Daoy (cell line): ENCODE data around the gene DACT3. TPM values are rescaled to one million over a fixed set of nuclear protein-coding genes. Genes with fewer than 3 reads are reported as not detected.

Experiments
- DNase-seq: peaks from one replicate; pipeline ENCODE4 v3.0.0-alpha.2; 2015; ENCODE audit warnings: low read depth
- total RNA-seq: library from RNA; depleted of rRNA; stranded (reverse); fragments of >200 nt; shearing (Covaris generic); gene quantifications from 2 replicates; pipeline ENCODE4 v1.2.3, GENCODE V29; 2014; rRNA removed

Gene DACT3, protein sequence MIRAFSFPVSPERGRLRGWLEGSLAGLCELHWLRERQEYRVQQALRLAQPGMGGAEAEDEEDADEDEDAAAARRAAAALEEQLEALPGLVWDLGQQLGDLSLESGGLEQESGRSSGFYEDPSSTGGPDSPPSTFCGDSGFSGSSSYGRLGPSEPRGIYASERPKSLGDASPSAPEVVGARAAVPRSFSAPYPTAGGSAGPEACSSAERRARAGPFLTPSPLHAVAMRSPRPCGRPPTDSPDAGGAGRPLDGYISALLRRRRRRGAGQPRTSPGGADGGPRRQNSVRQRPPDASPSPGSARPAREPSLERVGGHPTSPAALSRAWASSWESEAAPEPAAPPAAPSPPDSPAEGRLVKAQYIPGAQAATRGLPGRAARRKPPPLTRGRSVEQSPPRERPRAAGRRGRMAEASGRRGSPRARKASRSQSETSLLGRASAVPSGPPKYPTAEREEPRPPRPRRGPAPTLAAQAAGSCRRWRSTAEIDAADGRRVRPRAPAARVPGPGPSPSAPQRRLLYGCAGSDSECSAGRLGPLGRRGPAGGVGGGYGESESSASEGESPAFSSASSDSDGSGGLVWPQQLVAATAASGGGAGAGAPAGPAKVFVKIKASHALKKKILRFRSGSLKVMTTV
- total RNA-seq: 0.30 and 0.91 TPM in 2 replicates

DNA sequence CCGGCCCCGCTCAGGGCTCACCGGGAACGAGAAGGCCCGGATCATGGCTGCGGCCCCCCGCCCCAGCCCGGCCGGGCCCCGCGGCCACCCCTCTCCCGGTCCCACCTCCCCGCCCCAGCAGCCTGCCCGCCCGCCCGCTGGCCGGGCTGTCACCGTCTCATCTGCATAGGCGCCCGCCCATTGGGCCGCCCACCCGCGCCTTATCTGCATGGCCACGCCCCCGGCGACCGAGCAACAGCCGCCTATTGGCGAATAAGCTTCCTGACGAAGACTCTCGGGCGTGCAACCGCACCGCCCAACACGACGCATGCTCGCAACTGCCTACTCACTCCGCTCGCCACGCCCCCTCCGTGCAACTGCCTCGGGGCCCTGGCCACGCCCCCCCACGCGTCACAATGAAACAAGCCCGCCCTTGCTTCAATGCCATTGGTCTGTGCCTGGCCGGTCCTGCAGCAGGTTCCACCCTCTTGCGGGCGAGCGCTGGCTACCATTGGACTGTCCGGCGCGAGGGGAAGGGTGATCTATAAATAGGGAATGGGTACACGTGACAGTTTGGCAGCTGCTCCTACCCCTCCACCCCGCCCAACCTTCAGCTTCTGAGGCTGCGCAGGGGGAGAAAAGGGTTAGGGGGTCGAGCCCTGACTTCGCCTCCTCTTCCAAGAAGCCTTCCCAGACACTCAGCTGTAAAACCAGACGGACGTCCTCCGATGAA is at the start of gene DACT3:
TSS of gene DACT3 (minus strand) at position 163 of the 712 bp plus-strand sequence. CDS start at position 45, 118 bp downstream.
- DNase-seq: peak; percentile 100

DNA sequence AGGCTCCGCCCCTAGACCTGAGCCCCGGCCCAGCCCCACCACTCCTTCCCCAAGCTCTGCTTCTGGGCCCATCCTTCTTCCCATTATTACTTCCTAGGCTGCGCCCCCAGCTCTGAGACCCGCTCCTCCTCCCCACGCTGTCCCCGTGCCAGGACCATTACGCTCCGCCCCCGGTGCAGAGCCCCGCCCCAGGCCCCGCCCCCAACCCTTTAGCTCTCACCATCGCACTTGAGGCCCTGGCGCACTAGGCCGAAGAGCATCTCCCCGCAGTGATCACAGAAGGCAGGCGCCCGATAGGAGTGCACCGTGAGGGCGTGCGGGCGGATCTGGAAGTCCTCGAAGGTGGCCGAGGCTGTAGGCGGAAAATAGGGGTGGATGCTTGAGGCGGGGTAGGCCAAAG is 49.7 kb upstream of the DACT3 start:
- no peak for DNase-seq

DNA sequence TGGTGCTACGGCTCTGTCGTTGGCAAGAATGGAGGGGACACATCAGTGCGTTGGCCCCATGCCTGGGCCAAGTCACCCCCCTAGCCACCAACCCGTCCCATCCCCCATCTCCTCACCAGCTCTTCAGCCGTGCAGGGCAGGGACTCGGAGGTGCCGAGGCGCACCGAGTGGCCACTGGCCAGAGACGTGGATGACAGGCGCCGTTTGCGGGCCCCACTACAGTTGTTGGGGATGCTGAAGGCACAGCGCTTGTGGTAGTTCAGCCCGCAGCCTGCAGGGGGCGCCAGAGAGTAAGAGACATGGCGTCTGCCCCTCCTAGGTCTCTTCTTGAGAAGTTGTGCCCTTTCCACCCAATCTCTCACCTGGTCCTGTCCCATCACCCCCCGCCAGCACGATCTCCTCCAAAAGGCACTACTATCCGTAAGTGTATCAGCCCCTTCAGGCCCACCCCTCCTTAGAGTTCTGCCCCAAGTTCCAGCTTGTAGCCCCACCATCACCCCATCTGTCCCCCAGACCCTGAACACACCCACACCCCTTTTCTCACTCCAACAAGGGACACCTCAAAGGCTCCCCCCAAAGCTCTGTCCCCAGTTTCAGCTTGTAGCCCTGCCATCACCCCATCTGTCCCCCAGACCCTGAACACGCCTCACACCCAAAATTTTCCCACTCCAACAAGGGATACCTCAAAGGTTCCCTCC is 43.5 kb upstream of the DACT3 start:
- DNase-seq: peak; percentile 67

DNA sequence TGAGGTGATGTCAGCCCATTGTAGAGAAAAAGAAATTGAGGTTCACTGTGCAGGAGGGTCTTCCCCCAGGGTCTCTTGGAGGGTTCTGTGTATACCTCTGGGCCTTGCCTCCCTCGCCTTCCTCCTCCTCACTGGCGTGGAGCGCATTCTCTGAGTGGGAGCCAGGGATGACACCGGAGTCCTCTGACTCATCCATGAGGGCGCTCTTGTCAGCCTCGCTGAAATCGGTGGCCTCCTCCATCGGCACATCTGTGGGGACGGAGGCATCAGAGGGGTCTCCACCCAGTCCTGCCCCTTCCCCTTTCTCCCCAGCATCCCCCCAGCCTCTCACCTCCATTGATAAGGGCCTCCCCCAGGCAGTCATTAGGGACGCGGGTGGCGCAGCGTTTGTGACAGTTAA is 39.7 kb upstream of the DACT3 start:
- no peak for DNase-seq

DNA sequence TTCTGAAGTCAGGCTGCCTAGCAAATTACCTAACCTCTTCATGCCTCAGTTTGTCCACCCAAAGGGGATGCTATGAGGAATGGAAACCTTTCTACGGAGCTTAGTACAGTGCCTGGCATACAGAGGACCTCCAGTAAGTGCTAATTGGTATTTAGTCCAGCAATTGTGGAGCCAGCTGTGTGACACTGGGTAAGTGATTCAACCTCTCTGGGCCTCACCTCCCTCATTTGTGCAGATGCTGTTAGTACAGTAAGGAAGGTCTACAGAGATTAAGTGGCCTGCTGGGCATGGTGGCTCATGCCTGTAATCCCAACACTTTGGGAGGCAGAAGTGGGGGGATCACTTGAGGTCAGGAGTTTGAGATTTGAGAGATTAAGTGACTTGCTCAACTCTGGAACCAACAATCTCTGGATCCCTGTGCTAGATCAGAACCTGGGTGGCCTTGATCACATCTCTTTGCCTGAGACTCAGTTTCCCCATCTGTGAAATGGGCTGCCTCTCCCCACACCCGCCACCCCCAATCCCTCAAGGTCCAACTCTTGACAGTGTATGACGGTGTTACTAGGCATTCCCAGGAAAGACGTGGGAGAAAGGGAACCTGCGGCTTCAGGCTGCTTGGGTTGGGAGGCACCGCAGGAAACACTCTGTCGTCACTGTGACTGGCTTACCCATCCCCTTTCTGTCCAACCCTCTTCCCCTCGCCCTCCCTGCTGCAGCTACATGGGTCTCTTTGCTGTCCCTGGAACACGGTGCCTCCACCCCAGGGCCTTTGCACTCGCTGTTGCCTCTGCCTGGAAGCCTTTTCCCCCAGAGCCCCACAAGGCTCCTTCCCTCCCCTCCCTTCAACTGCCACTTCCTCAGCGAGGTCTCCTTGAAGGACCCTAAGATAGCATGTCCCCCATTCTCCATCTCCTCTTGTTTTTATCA is 37.7 kb upstream of the DACT3 start:
- DNase-seq: no peak

DNA sequence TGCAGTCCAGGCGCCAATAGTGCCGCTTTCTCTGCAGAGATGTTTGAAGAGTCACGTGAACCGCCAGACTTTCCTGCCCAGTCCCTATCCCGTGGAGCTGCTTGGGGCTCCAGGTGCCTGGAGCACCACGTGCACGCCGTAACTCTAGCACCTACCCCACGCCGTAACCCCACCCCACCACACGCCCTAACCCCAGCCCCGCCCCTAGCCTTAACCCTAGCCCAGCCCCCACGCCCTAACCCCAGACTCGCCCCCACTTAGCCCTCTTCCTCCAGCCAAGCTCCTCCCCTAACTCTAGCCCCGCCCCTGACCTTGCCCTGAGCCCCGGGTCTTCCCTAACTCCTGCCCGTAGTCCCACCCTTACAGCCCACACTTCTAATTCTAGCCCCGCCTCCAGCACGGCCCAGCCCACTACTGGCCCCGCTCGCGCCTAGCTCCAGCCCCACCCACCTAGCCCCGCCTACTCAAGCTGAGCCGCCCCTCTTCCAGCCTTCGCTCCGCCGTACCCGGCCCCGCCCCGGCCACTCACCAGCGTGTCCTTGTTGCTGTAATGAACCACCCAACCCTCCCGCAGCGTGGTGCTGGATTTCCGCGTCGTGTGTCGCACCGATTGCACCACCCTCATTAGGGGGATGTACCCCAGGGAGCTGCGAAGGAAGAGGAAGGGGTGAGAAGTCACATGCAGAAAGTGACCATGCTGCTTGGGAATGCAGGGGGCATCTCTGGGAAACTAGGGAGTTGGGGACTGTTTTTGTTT is 36.4 kb upstream of the DACT3 start:
- no peak for DNase-seq

DNA sequence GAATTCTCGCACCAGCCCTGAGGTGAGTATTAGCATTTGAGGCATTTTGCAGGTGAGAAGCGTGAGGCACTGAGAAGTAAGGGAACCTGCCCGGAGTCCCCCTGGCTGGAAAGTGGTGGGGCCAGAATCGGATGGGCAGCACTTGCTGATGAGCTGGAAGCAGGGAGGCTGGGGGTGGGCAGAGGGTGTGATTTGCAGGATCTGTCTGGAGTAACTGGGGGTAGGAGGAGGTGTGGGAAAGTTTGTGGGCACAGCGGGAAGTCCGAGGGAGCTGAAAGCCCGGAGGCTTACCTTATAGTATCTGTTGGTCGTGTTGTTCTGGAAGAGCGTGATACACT is 35.9 kb upstream of the DACT3 start:
- no peak for DNase-seq

DNA sequence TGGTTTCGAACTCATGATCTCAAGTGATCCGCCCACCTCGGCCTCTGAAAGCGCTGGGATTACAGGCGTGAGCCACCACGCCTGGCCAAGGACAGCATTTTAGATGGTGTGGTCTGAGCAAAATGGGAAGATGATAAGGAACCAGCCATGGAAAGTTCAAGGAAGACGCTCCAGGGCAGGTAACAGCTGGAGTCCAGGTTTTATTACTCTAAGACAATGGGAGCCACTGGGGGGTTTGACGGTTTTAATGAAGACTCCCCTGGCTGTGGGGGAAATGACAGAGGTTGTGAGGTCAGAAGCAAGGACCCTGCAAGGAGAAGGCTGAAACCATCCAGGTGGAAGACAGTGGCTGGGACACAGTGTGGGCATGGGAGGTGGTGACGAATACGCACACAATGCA is 35.1 kb upstream of the DACT3 start:
- DNase-seq: no peak

DNA sequence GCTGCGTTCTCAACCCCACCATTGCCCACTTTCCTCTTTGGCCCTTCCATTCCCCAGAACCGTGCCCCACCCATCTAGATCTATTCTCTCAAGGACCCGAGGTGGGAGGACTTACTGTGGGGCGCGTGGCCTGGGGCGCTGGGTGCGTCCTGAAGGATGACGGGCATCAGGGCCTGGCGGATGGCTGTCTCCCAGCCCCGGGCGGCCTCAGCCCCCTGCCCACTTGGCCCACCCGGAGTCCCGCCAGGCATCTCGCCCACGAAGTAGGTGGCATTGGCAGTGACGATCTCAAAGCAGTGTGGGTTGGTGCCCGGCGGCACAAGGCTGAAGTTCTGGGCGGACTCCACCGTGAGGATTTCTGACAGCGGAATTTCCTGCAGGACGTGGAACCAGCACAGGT is 32.8 kb upstream of the DACT3 start:
- DNase-seq: no peak

DNA sequence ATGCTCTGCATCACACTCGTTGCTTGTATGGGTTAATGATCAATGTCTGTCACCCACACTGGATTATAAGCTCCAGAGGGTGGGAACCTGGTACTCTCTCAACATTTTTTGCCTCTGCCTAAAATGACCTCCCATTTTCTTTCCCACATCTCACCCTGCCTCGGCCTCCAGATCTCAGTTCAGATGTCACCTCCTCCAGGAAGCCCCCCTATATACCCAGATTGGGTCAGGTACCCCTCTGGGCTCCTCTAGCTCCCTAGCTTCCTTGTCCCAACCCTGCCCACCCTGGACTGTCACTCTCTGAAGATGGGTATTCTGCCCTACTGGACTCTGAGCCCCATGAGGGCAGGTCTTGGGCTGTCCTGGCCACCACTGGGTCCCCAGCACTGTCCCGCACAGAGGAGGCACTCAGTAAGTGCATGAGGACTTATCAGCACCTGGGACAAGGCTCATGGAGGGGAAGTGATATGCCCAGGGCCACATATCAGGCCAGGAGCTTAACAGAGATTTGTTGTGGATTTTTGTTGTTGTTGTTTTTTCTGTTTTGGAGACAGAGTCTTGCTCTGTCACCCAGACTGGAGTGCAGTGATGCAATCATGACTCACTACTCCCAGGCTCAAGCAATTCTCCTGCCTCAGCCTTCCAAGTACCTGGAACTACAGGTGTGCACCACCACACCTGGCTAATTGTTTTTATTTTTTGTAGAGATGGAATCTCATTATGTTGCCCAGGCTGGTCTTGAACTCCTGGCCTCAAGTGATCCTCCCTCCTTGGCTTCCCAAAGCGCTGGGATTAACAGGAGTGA is 32.1 kb upstream of the DACT3 start:
- no peak for DNase-seq

DNA sequence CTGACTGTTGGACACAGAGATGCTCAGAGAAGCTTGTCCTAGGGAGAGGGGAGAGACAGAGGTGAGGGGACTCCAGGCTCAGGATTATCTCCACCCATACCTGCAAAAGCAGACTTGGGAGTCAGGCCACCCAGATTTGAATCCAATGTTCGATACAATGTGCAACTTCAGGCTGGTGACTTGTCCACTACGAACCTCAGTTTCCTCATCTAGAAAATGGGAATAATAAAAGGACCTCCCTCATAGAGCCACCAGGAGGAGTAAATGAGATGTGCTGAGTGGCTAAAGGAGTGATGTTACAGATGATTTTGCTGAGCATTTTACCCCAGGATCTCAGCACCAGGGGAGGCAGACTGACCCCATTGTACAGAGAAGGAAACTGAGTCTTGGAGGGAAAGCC is 31.0 kb upstream of the DACT3 start:
- DNase-seq: no peak

DNA sequence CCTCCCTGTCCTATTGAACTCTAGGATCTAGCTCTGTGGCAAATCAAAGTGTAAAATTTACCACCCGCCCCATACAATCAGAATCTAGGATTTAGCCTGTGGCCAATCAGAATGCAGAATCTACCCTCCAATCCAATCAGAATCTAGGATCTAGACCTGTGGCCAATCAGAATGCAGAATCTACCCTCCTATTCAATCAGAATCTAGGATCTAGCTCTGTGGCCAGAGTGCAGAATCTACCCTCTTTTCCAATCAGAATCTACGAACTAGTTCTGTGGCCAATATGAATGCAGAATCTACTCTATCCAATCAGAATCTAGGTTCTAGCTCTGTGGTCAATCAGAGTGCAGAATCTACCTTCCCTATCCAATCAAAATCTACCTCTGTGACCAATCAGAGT is 30.1 kb upstream of the DACT3 start:
- no peak for DNase-seq

DNA sequence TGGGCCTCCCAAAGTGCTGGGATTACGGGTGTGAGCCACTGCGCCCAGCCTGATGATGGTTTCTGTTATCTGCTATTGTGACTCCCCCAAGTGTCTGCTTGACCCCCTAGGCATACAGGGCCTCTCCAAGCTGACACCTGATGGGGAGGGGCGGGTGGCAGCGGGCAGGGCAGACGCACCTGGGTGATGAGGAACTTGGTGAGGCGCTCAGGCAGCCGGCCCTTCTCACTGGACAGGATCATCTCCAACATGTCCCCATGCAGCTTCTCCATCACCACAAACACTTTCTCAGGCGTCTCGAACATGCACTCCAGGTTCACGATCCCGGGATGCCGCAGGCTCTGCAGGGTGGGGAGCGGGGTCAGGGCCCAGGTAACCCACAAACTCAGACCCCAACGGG is 28.4 kb upstream of the DACT3 start:
- DNase-seq: no peak

DNA sequence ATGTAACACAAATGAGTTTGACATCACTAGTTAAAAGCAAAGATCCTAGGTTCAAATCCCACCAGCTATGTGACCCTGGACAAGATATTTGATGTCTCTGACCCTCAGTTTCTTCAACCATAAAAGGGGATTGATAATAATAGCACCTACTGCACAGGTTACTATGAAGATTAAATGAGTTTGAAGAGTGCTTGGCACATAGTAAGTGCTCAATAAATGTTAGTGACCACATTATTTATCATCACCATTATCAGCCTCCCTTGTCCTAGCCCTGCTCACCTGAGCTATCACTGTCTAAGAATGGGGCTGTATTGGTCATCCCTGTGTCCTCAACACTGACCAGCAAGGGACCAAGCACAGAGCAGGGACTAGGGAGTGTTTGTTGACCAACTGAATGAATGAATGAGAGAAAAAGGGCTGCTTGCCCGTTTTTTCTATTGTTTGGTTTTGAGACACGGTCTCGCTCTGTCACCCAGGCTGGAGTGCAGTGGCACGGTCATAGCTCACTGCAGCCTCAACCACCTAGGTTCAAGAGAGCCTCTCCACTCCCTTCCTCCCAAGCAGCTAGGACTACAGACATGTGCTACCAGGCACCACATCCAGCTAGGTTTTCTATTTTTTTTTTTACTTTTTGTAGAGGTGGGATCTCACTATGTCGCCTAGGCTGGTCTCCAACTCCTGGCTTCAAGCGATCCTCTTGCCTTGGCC is 26.6 kb upstream of the DACT3 start:
- no peak for DNase-seq

DNA sequence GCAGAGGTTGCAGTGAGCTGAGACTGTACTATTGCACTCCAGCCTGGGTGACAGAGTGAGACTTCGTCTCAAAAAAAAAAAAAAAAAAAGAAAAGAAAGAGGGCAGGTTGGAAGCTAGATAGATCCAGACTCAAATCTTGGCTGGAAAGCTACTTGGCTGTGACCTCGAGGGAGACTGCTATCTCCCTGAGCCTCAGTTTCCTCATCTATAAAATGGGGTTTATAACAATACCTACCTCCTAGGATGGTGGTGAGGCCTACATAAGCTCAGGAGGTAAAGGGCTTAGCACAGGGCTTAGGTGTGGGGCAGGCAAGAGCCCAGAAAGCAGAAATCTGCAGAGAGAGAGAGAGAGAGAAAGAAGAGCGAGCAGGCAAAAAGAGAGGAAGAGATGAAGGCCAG is 24.2 kb upstream of the DACT3 start:
- DNase-seq: no peak

DNA sequence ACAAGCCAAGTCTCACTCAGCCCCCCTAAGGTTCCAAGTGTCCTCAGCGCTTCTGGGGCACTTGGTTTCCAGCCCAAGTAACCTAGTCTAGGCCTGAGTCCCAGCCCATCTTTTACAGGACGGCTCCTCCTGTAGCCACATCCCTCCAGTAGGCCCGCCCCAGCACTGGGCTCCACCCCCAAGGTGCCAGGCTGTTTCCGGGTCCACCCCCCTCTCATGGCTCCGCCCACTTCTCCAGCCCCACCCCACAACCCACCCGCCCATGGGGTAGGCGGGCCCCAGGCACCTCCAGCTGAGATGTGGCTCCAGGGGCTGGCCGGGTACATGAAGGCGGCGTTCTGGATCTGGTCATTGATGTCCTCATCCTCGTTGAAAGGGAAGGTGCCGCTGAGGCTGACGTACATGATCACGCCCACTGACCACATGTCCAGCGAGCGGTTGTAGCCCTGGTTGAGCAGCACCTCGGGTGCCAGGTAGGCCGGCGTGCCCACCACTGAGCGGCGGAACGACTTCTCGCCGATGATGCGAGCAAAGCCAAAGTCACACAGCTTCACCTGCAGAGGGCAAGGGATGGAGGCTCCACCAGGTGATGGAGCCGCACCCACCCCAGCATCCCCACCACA is 17.2 kb upstream of the DACT3 start:
- DNase-seq: peak; percentile 48

DNA sequence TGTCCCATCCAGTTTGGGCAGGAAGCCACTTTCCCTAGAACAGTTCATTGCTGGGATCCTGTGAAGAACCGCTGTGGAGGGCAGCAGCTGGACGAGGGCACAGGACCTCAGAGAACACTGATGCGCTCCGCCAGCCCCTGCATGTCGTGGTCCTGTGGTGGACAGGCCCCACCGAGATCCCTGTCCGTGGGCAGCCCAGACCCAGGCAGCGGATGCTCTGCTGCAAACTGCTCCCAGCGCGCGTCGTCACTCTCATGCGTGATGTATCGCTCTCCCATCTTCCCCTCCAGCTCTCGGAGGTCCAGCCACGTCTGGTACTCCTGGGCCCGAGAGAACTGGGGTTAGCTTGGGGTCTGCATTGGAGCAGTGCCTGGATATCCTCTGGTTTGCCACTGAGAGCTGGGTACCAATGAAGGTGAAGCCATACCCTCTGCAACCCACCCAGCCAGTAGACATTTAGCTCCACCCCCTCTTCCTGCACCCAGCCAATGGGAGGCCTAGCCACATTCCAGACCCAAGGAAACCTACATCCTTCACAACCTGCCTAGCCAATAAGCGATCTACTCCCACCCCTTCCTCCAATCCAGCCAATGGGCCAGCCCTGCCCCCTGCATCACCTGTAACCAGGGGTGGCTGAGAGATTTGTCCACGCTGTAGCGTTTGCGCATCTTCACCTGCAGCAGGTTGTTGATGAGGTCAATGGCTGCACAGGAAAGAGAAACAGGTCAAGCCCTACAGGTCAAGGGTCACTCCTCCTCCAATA is 13.6 kb upstream of the DACT3 start:
- peak; percentile 42 for DNase-seq

DNA sequence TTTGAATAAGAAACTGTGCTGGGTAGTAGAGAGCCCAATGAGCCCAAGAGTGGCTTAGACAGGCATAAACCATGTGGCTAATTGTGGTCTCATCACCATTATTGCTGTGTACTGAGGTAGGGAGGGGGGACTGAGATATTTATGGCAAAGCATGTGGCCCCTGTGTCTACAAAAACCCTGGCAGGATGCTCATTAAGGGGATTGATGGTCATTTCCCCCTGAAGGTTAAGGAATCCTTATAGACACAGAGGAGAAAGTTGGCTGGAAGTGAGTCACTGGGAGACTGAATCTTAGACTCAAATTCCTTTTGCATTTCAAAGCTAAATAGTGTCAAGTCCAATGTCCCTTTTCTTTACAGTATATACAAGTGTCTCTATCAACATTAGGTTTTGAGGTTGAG is 9.8 kb upstream of the DACT3 start:
- no peak for DNase-seq
